ENCODE data around the gene PGC. TPM values are rescaled to one million over a fixed set of nuclear protein-coding genes. Genes with fewer than 3 reads are reported as not detected.

PGC gene
- polyA plus RNA-seq, 3 donors, result not detected

- peaks cover 83% of the 10 kb centered on the region for H3K4me1 Mint-ChIP-seq
- H3K4me3 Mint-ChIP-seq, result peak overlapping the region in 1 of 2 donors; percentile 16
- H3K27me3 ChIP-seq (ENCODE audit: control insufficient read depth in 2 of 2, insufficient read depth in 2 of 2, low read length in 2 of 2), result no peaks in the 10 kb centered on the region
- no peak overlapping the region for H3K4me2 ChIP-seq (replicated peaks; ENCODE audit: extremely low read depth, low read length, poor library complexity, severe bottlenecking)
- H3K79me2 ChIP-seq (ENCODE audit: insufficient read depth, low read length), result peaks cover 96% of the 10 kb centered on the region
- no peaks in the 10 kb centered on the region for H3K9me3 Mint-ChIP-seq
- H3K4me3 ChIP-seq (replicated peaks in 1 of 3; ENCODE audit: low read depth in 2 of 3, low read length in 3 of 3), result no peak overlapping the region
- H3K27ac Mint-ChIP-seq, result peak overlapping the region in 1 of 7 donors; percentile 15
- H3K27ac ChIP-seq (ENCODE audit: low read depth in 1 of 2, low read length in 2 of 2), result no peak overlapping the region
- peaks cover 8 to 30% of the 10 kb centered on the region in 2 donors for H3K36me3 ChIP-seq (replicated peaks in 1 of 2; ENCODE audit: control insufficient read depth in 1 of 2, insufficient read depth in 2 of 2, low read length in 2 of 2)
- no peak for DNase-seq
- H3K36me3 Mint-ChIP-seq, result peaks cover 35 to 47% of the 10 kb centered on the region in 2 donors
- no peak for TF ChIP-seq CTCF (IDR thresholded peaks at IDR 0.05)
- 99% methylated on average over 6 of the region's 7 CpGs for WGBS (ENCODE audit: insufficient coverage)
- no peaks in the 10 kb centered on the region for H3K9me3 ChIP-seq (replicated peaks in 1 of 2; ENCODE audit: control insufficient read depth in 1 of 2, insufficient read depth in 1 of 2, low read length in 2 of 2)
- H2AFZ ChIP-seq (ENCODE audit: insufficient read depth, low read depth, low read length, poor library complexity, severe bottlenecking), result no peak overlapping the region
- peaks cover 79 to 86% of the 10 kb centered on the region in 2 donors for H3K4me1 ChIP-seq (ENCODE audit: control insufficient read depth in 1 of 2, insufficient read depth in 2 of 2, low read length in 2 of 2)
- intact Hi-C loops (cut with micrococcal nuclease), result loop anchor here (10.0 kb wide), 2 partner anchors 165 to 655 kb away; partner anchors contain the start of genes NFYA (in 1 of the 2), OARD1 (in 1 of the 2) and USP49 (in 1 of the 2)
- peaks cover 0 to 3% (median 0%) of the 10 kb centered on the region in 3 donors for H3K27me3 Mint-ChIP-seq (ENCODE audit: low read depth in 3 of 3)
- H4K20me1 ChIP-seq (ENCODE audit: insufficient read depth, low read length), result peaks cover 93% of the 10 kb centered on the region
- H3K9ac ChIP-seq (ENCODE audit: insufficient read depth, low read length, poor library complexity, severe bottlenecking), result no peak overlapping the region
These were observed 17.6 kb downstream of the PGC start for GRCh38 chr6:41729624-41730023.

- H4K20me1 ChIP-seq (ENCODE audit: insufficient read depth, low read length), result peaks cover 97% of the 10 kb centered on the region
- H3K36me3 ChIP-seq (replicated peaks in 1 of 2; ENCODE audit: control insufficient read depth in 1 of 2, insufficient read depth in 2 of 2, low read length in 2 of 2), result peaks cover 8 to 30% of the 10 kb centered on the region in 2 donors
- Mint-ChIP-seq H3K4me3 (no peak overlapping the region), H3K27ac (peak overlapping the region in 2 of 7 donors; percentile 31 to 69), H3K27me3 (ENCODE audit: low read depth in 3 of 3) (peaks cover 0 to 2% (median 0%) of the 10 kb centered on the region in 3 donors), H3K36me3 (peaks cover 35 to 47% of the 10 kb centered on the region in 2 donors), H3K4me1 (peaks cover 90% of the 10 kb centered on the region), H3K9me3 (no peaks in the 10 kb centered on the region)
- H3K9me3 ChIP-seq (replicated peaks in 1 of 2; ENCODE audit: control insufficient read depth in 1 of 2, insufficient read depth in 1 of 2, low read length in 2 of 2), result no peaks in the 10 kb centered on the region
- DNase-seq, result no peak
- no peak for TF ChIP-seq CTCF (IDR thresholded peaks at IDR 0.05)
- no peak overlapping the region for H2AFZ ChIP-seq (ENCODE audit: insufficient read depth, low read depth, low read length, poor library complexity, severe bottlenecking)
- H3K79me2 ChIP-seq (ENCODE audit: insufficient read depth, low read length), result peaks cover 100% of the 10 kb centered on the region
- no peak overlapping the region for H3K4me2 ChIP-seq (replicated peaks; ENCODE audit: extremely low read depth, low read length, poor library complexity, severe bottlenecking)
- WGBS (ENCODE audit: insufficient coverage), result 90% methylated on average over 7 of the region's 7 CpGs
- intact Hi-C loops (cut with micrococcal nuclease), result loop anchor here in 1 of 2 donors (10.0 kb wide), 1 partner anchor 166 kb away; the partner anchor contains the start of gene USP49
- H3K27ac ChIP-seq (ENCODE audit: low read depth in 1 of 2, low read length in 2 of 2), result no peak overlapping the region
- H3K9ac ChIP-seq (ENCODE audit: insufficient read depth, low read length, poor library complexity, severe bottlenecking), result no peak overlapping the region
- H3K4me1 ChIP-seq (ENCODE audit: control insufficient read depth in 1 of 2, insufficient read depth in 2 of 2, low read length in 2 of 2), result peaks cover 86 to 91% of the 10 kb centered on the region in 2 donors
- H3K4me3 ChIP-seq (replicated peaks in 1 of 3; ENCODE audit: low read depth in 2 of 3, low read length in 3 of 3), result no peak overlapping the region
- H3K27me3 ChIP-seq (ENCODE audit: control insufficient read depth in 2 of 2, insufficient read depth in 2 of 2, low read length in 2 of 2), result no peaks in the 10 kb centered on the region
These were observed 18.2 kb downstream of the PGC start for GRCh38 chr6:41728954-41729353.

All from CD14-positive monocyte (primary cell).